Eye (tissue), 1 donor: Measurements from ENCODE around the gene SOHLH2.

Experiments
- DNase-seq: peaks from one replicate; pipeline ENCODE4 v3.0.0-alpha.2; 2015

Gene SOHLH2, protein sequence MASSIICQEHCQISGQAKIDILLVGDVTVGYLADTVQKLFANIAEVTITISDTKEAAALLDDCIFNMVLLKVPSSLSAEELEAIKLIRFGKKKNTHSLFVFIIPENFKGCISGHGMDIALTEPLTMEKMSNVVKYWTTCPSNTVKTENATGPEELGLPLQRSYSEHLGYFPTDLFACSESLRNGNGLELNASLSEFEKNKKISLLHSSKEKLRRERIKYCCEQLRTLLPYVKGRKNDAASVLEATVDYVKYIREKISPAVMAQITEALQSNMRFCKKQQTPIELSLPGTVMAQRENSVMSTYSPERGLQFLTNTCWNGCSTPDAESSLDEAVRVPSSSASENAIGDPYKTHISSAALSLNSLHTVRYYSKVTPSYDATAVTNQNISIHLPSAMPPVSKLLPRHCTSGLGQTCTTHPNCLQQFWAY

DNA sequence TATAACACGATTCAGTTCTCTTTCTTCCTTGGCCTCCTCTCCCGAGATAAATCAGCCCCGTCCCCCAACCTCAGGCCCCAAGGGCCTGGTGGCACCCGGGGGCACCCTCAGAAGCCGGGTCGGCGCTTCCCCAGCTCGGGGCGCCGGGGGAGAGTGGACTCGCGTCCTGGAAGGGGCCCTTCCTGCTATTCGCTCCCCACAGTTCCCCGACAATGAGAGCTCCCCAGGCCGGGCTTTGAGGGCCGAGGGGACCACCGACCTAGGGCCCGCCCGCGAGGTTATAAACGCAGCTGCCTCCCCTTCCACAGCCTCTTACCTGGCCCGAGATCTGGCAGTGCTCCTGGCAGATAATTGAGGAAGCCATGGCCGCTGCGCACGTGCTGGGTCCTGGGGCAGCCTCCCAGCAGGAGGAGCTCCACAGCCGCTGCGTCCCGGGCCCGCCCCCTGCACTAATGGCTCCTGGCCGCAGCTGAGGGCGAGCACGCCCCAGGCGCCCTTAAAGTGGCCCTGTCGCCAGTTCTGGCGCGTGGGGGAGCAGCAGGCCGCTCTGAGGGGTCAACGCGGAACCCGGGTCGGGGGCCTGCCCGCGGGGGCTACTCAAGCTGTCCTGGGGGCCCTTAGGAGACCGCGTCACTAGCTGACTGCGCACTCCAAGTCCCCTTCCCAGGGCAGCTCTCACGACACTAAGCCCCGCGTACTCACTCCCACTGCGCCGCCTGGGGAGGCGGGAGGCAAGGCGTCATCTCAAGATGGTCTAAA is at the start of gene SOHLH2:
Gene SOHLH2, minus strand, starts transcription at position 394 of the 759 bp plus-strand sequence. Its CDS starts 30 bp downstream, at position 364.
- no peak for DNase-seq

DNA sequence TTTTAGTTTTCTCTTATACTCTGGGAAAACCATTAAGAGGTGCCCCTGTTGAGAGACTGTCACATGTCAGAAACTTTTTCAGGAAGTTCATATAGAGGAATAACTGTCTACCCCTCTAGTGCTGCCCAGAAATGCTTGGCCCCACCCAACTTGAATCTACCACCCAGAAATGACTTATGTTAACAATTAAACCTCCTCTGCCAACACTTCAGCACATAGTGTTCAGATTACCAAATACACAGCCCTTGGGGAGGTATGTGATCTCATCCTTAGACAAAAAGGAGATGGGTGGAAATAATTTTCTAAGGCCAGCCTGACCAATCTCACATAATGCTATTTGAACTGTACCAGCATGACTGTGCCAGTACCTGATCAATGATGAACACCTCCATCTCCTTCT is 47.6 kb upstream of the SOHLH2 start:
- no peak for DNase-seq

DNA sequence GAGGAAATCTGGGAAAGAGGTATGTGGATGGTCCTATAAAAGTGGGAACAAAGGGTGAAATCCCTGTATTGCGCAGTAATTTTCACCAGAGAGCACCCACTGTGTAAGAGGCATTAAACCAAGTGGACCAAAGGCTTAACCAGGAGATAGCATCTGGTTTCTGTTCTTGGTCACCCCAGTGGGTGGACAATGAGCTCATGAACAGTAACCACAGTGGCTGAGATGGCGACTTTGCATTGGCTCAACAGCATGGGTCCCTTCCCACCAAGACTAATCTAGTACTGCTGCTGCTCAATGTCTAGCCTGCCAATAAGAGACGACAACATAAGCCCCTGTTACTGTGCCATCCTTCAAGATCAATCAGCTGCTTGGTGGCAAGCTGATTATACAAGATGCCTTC is 46.7 kb upstream of the SOHLH2 start:
- DNase-seq, result no peak

DNA sequence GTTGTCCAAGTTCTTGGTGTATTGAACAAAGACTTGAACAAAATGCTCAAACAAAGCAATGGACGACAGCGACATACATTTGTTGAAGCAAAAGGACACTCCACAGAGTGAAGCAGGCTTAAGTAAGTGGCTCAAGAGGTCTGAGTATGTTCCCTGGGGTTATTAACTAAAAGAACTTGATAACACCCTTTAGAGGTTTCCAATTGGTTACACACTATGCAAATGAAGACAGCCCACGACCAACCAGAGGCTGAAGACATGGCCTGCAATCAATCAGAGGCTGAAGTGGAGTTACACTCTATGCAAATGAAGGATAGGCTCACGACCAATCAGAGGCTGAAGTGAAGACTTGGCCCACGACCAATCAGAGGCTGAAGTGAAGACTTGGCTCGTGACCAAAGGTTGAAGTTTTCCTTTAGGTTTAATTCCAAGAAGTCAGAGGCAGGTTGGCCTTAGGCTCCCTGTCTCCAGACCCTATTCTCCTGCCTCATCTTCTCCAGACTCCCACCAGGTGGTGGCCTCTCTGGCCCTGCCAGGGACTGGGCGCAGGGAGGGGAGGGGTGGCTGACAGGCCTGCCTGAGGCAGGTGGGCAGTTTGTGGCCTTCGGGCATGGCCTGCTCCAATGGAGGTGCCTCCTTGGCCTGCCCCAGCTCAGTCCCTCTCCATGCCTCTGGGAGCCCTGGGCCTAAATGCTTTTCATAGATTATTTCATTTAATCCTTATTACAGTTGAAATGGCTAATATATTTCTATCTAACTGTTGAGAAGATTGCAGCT is 45.2 kb upstream of the SOHLH2 start:
- DNase-seq, result no peak

DNA sequence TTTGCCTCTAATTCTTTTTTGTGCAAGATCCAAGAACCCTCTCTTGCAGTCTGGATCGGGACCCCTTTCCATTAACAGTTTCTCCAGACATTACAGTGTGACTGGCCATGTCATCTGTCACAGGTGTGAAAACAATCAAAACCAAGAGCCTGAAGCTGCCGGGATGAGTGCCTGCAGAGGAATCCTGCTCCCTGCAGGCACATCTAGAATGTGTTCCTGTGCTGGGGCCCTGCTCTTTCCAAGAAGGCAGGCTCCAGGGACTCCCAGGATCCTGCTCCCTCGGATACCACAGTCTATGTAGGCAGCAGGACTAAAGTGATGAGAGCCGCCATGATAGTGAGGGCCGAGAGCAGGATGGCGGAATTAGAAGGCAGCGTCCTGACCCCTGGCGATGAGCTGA is 44.5 kb upstream of the SOHLH2 start:
- no peak for DNase-seq

DNA sequence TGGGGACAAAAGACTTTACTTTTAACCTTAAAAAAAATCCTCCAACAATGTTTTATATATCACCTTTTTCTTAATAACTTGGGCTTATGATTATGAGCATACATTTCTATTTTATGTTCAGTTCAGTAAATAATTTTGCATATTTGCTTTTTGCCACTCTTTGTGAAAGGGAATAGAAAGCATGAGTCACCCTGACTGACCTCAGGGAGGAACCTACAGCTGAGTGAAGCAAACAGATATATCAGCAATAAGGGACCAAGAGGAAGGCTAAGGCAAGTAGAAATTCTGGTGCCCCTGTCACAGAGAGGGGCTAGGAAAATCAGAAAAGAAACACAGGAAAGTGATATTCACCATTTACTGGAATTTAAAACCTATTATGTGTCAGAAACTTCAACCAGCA is 37.2 kb upstream of the SOHLH2 start:
- DNase-seq, result peak; percentile 7

DNA sequence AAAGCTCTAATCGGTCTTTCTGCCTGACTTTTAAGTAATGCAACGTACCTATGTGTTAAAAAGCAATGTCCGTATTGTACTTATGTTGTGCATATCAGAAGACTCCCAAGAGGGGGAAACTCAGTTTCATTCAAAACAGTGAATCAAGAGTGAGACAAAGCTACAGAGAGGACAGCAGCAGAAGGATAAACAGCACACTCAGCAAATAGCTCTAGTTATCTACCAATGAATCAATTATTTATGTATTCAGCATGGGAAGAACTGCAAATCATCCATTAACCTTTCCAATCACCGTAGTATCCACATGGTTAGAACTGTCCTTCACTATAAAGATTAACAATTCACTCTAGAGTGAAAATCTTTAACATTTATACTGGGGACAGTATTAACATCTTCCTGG is 36.7 kb upstream of the SOHLH2 start:
- DNase-seq, result peak; percentile 39

DNA sequence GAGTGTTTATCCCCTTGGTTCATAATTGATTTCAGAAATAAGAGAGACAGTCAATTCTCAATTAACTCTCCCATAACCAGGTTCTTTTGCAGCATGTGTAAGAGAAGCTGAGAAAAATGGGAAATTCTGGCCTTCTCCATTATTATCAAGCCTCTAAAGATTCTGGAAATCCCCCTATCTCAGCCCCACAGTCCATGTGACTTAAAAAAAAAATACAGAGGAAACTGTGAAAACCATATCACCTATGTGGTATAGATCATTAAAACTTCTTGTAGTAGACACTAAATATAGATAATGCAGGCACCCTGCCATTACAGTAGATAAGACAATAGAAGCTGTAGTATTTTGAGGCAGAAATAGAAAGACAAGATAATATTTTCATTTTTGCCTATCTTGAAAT is 34.3 kb upstream of the SOHLH2 start:
- no peak for DNase-seq

DNA sequence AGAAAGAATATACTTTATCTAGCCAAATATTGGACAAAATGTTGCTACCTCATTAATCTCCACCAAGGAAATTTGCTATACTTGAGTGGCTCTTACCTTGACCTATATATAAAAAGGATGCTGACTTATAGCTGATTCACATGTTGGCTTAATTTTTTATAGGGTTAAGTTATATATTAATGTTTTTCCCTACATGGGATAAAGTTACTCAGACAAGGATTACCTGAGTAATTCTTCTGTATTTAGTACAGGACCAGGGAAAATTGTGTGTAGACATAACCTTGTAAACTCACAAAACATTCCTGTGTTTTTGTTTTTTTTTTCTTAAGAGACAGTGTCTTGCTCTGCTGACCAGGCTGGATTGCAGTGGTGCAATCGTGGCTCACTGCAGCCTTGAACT is 30.6 kb upstream of the SOHLH2 start:
- DNase-seq, result no peak

DNA sequence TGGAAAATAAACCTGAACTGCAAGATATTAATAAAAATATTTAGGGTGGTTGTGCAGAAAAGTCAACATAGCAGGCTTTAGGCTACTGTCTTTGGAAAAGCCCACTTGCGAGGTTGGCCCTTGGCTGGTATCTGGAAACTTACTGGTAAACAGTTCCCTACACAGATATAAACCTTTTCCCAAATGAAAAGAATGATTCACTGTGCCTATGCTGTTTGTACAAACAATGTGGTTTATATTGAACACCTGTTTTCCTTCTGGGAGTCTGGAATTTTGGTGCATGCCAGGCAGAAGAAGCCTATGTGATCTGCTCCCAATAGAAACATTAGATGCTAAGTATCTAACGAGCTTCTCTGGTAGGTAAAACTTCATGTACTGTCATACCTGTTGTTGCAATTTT is 29.7 kb upstream of the SOHLH2 start:
- no peak for DNase-seq

DNA sequence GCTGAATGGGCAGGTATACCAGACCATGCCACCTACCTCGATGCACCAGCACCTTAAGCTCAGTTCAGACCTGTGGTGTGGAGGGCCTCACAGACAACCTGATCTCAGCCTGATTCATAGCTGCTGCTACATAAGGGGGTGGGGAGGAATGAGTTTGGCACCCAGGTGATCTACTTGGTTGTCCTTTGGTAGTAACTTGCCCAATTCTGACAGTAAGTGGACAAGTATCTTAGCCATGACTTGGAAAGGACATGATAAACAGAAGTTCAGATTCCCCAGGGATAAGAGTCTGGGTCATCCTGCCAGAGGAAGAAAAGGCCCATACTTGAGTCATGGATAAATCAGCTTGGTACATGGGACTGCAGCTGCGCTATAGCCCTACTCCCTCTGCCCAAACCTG is 28.4 kb upstream of the SOHLH2 start:
- DNase-seq, result no peak

DNA sequence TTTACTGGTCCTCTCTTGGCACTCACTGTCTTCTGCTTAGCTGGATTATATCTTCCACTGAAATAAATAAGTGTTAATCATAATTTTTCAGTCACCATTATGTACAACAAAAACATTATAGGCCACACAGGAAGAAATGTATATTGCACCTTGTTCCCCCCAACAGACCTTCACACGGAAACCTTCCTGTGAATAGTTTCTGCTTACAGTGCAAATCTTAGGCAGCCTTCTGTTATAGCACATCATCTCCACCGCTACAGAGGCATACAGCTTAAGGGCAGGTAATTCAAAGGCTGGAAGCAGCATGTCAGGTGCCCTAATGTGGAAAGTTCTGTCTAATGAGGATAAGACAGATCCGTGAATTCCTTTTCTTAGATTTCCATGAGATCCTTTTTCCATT is 16.9 kb upstream of the SOHLH2 start:
- DNase-seq, result no peak

DNA sequence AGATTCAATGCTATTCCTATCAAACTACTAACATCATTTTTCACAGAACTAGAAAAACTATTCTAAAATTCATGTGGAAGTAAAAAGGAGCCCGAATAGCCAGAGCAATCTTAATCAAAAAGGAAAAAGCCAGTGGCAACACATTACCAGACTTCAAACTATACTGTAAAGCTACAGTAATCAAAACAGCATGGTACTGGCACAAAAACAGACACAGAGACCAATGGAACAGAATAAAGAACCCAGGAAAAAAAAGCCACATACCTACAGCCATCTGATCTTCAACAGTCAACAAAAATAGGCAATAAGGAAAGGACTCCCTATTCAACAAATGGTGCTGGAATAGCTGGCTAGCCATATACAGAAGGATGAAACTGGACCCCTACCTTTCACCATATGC is 10.4 kb upstream of the SOHLH2 start:
- DNase-seq, result no peak

DNA sequence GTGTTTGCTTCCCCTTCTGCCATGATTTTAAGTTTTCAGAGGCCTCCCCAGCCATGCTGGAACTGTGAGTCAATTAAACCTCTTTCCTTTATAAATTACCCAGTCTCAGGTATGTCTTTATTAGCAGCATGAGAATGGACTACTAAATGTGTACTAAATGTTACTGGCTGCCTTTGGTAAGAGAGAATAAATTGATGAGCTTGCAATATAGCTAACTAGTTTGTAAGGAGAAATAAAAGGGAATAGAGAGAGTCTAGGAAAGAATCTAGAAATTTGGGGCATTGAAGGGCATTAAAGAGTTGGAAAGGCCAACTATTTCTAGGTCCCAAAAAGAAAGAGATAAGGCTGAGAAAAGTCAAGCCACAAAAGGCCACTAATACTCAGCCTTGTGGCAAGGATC is 5.5 kb upstream of the SOHLH2 start:
- DNase-seq, result no peak

DNA sequence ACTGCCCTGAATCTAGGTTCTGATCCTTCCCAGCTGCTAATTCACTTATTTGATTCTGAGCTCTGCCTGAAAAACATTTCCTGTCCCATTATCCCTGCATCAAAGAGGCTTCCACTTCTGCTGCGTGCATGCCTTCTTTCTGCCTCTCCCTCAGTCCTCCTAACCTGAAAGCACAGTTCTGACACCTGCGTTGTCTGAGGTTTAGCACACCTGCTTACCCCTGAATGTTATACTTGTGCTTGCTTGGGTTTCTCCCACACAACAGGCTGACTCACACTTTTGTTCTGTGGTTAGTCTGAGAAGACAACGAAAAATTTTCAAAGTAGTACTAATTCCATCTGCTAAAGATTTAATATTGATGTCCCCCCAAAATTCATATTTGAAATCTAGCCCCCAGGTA is 3.1 kb upstream of the SOHLH2 start:
- no peak for DNase-seq

DNA sequence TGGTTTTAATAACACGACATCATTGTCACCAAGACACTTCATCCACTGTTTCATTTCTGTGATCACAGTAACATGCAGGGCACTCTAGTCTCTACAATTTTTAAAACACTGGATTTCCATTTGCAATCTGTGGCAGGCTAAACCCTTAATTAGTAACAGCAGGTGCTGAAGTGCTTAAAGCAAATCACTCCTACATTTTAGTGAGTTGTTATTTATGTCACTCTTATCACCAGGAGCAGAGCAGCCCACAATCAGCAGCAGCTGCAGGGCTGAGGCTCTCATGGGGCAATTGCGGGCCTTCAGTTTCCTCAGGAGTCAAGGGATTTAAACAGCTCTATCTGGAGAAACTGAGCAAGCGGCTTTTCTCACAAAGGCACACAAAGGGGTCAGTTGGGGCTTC is 1.6 kb downstream of the SOHLH2 start:
- DNase-seq, result peak; percentile 15

DNA sequence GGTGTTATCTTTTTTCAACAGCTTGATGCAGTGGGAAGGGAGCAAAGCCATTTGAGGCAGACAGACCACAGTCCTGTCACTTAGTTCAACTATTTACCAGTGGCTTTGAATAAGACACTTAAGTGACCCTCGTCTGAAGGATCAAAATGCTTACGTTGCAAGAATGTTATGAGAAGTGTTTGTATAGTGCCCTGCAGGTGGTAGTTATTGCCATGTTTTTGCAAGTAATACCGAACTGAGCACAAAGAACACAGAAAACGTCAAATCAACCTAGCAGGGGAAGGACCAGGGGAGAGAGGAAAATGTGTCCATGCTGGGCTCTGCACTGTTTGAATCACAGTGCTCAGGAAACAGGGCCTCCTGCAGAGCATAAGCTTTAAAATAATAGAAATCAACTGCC is 2.8 kb downstream of the SOHLH2 start:
- peak; percentile 9 for DNase-seq

DNA sequence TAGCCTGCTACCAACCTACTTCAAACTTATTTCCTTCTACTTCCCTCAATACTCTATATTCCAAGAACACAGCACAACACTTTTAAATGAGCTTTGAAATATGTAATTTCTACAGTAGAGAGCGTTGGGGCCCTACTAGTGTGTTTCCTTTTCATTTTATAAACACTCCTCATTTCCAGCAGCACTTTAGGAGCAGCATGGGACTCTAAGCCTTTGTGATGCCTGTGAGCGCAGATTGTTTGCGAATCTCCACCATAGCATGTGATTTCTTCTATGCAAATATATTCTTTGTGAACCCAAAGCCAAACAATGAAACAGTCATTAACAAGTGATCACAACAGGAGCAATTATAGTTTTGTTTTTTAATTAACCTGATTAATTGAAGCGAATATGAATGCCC is 3.6 kb downstream of the SOHLH2 start:
- DNase-seq, result no peak

DNA sequence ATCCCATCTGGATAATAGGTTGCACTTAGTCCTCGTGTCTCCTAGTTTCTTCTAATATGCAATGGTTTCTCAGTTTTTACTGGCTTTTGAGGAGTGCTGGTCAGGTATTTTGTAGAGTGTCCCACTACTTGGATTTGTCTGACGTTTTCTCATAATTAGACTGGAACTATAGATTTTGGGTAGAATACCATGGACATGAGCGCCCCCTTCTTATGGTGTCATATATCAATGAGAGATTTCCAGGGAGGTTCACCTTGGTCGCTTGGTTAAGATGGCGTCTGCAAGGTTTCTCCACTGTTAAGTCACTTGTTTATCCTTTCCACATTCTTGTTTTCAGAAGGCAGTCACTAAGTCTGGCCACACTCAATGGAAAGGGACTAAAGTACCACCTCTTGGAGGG is 6.7 kb downstream of the SOHLH2 start:
- no peak for DNase-seq

DNA sequence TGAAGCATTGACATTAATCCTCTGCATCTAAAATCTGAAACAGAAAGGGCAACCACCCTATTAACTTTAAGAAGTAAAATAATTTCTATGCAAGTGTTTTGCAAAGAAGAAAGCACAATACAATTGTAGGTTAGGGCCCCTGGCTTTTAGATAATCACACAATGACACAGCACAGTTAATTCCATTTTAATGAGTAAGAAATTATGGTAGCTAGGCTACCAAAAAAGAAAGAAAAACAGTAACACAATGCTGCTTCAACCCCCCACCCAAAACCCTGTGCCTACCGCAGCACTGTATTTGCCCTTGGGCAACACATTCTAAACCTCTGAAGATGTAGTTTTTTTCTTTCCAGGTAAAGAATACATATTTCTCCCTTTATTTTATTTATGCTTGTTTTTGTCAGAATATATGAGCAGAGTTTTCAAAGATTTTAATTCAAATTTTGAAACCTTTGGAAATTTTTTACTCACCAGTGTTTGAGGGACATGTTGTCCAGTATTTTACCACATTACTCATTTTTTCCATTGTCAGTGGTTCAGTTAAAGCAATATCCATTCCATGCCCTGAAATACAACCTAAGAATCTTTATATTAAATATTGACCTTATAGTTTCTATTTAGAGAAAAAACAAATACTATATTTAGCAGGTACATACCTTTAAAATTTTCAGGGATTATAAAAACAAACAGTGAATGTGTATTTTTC is 21.1 kb downstream of the SOHLH2 start:
- DNase-seq, result no peak

DNA sequence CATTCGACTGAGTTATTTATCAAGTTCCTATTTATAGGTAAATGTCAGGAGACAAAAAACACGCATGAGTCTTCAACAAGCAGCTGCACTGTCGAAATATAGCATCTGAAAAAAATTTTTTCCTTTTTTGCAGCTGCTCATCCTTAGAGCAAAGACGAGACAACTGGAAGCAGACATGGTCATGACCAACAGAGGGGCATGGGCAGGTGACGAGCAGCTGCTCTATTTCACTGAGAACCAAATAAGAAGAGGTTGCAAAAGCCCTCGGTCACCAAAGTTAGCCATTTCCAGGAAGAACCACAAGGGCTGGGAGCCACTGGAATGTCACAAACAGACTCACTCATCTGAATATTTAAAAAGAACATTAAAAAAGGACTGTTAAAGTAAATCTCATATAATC is 22.2 kb downstream of the SOHLH2 start:
- DNase-seq, result no peak

DNA sequence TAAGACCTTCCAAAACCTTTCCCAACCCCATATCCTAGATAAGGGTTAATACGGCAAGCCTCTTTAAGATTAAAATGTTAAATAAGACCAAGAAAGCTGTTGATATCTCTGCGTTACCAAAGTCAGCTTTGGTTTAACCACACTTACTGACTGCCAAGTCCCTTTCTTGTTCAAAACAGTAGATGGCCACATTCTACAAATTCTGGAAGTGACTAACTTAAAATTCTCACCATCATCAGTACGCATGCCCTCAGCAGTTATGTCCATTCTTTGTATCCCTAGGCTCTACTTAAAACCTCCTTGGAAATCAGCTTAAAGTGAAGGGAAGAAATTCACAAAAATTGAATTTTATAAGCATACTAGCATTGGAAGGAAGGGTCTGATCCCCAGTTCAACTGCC is 23.6 kb downstream of the SOHLH2 start:
- no peak for DNase-seq

DNA sequence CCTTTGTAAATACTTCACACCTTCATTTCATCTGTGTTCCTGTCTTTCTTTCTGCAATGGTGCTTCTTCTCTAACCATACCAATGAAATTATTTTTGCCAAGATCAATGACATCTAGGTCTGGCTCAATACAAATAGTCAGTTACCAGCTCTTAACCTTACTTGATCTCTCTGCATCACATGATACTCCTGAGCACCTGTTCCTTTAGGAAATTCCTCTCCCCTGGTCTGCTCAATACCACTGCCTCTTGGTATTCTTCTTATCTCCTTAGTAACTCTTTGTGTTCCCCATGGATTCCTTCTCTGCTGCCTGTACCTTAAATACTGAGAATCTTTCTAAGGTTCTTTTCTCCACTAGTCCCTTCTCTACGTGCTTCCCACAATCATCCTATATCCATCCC is 25.9 kb downstream of the SOHLH2 start:
- no peak for DNase-seq
